NCI-H2227 treated with DMSO at 0.1 percent for 48 hours (cell line): ENCODE measurements around the gene FANCM.

Experiments
- DNase-seq: peaks from one replicate; lab custom pipeline; 2025; lab: John Stamatoyannopoulos, UW

FANCM gene

GRCh38 chr14:45227566-45227965 is 91.8 kb downstream of the FANCM start:
- no peak for DNase-seq

GRCh38 chr14:45238988-45239387 is 103.3 kb downstream of the FANCM start:
- no peak for DNase-seq

DNA sequence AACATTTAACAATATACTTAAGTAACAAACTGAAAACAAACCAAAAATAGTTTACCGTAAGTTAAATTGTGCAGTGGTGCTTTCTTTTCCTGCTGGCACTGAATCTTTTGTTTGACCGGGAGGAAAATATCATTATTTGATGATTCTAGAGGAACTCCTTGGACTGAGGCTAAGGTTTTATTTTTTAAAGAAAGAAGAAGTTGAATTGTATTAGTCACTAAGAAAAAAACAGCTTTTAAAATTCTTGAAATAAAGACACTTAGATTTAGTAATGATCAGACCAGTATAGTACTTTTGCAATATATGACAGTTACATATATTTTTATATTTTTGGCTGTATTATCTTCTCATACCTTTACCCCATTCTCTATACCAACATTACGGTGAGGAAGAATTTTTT is 107.0 kb downstream of the FANCM start:
- DNase-seq = no peak

DNA sequence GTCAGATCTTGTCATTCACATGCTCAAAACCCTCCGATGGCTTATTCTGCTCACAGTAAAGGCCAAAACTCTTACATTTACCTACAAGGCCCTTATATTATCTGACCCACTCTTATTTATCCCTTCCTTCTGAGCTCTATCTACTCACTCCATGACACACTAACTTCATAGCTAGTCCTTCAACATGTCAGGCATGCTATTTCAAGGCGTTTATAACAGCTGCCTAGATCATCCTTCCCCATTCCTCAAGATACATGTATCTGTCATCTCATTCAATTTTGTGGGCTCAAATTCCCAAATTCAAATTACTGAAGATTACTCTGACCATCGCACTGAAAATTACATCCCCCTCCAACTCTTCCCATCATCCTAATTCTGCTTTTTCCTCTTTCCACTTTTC is 110.4 kb downstream of the FANCM start:
- DNase-seq = no peak

- DNase-seq = no peak
Measured at GRCh38 chr14:45246691-45247090, 111.0 kb downstream of the FANCM start.

DNA sequence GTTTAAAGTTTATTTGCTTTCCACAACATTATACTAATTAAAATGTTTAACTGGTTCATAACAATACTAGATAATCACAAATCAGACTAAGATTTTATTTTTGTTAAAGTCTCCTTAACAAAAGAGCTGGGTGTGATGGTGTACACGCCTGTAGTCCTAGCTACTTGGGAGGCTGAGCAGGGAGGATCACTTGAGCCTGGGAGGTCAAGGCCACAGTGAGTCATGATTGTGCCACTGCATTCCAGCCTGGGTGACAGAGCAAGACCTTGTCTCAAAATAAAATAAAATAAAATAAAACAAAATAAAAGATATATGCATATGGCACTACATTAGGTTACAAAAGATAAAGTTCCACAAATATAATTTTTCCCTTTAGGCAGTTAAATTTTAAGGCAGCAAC is 111.7 kb downstream of the FANCM start:
- DNase-seq = no peak

DNA sequence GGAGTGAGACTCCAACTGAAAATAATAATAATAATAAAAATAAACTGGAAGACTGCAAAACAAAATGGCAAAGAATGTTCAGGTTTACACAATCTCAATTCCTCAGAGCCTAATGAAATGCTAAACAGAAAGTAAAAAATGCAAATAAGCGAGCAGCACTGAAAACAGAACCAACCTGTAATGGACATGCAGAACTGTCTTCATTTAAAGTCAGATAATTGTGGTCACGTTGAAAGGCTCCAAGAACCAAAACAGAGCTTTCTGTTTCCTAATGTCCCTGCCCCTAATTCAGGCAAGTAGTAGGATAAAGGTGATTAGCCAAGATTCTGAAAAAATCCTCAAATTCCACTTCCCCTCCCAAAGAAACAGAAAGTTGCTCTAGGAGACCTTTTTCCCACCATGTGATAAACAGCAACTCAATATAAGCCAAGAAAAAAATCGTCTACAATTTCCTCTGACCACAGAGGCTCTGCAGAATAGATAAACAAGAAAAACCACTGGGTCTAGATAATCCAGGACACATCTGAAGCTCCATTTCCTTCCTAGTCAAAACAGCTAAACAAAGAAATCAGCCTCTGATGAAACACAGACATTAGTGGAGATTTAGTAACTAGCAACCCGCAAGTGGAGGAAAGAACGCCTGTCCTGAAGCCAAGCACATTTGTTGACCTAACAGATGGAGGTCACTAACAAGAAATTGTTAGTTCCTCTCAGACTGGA is 114.3 kb downstream of the FANCM start:
- DNase-seq = no peak
